Medulla oblongata (tissue), 1 donor: Measurements from ENCODE around the gene PIAS1.
"Not testable (repeated sequence)": the region's sequence is repeated elsewhere in the genome, so short reads cannot be mapped to it uniquely, and the experiment has no call there.

Source experiments
- DNase-seq: peaks from one replicate; pipeline ENCODE4 v3.0.0-alpha.2; 2015; ENCODE audit errors: extremely low spot score

PIAS1 gene

GRCh38 chr15:68114840-68115239, 60.7 kb downstream of the PIAS1 start:
- peak; percentile 9 for DNase-seq

DNA sequence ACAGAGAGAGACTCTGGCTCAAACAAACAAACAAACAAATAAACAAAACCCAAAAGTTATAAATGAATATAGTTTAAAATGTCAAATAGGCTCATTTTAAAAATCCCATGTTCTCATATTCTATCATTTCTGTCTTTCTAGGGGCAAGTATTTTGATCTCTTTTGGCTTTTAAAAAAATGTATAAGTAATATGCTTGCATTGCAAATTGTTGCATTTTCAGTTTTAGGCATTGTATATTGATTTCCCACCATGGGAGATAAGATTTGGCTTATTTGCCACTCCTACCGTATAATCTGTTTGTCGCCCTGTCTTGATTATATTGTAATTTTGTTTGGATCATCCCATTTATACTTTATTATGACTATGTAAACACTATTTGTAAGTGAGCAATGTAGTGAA, 70.6 kb downstream of the PIAS1 start:
- DNase-seq, result no peak

GRCh38 chr15:68126396-68126795, 72.3 kb downstream of the PIAS1 start:
- no peak for DNase-seq

- DNase-seq, result no peak
Measured at GRCh38 chr15:68129072-68129471, 75.0 kb downstream of the PIAS1 start.

- no peak for DNase-seq
Measured at GRCh38 chr15:68130851-68131250, 76.7 kb downstream of the PIAS1 start.

GRCh38 chr15:68137096-68137495, 83.0 kb downstream of the PIAS1 start:
- no peak for DNase-seq

DNA sequence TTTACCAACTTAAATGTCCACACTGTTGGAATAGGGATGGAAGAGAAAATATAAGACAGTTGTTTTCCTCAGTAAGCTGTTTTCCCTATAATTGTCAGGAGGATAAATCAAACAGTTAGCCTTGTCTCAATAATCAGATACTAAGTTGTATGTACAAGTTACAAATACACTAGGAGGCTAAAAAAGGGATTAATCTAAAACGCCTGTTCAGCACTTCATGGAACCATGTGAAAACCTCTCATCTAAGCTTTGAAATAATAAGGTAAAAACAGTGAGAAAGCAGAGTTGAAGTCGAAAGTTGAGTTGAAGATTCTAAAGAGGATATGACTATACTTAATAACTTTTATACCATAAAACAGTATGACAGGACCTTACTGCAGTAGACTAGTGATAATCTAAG, 89.0 kb downstream of the PIAS1 start:
- DNase-seq, result no peak

- no peak for DNase-seq
Measured at GRCh38 chr15:68143785-68144184, 89.7 kb downstream of the PIAS1 start.

GRCh38 chr15:68145706-68146105, 91.6 kb downstream of the PIAS1 start:
- DNase-seq, result no peak

- DNase-seq, result no peak
Measured at GRCh38 chr15:68148039-68148438, 93.9 kb downstream of the PIAS1 start.

DNA sequence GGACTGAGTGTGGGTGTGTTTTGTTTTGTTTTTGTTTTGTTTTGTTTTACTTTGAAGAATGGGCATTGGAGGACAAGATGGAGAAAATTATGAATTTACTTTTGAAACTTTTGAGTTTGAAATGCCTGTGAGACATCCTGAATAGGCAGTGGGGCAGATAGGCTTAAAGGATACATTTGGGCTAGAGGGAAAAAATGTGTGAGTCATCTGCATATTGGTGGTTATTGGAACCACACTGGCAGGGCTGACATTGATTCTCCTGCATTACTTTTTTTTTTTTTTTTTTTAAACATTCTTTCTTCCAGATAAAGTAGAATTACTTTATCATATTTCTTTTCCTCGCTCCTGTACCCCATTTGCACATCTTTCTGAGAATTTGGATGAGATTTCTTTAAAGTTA, 94.9 kb downstream of the PIAS1 start:
- DNase-seq, result no peak

GRCh38 chr15:68150187-68150586, 96.1 kb downstream of the PIAS1 start:
- no peak for DNase-seq

DNA sequence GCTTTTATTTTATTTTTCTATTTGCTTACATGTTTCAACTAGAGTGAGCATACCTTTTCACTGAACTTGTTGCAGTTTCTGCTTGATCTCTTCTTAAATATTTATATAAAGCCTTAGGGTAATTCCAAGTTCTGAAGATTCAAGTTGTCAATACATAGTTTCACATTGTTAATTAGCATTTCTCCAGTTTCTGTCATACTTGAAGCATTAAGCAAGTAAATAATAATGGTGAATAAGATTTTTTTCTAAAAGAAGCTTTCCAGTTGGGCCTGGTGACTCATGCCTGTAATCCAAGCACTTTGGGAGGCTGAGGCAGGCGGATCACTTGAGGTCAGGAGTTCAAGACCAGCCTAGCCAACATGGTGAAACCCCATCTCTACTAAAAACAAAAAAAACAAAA, 97.2 kb downstream of the PIAS1 start:
- DNase-seq, result no peak

DNA sequence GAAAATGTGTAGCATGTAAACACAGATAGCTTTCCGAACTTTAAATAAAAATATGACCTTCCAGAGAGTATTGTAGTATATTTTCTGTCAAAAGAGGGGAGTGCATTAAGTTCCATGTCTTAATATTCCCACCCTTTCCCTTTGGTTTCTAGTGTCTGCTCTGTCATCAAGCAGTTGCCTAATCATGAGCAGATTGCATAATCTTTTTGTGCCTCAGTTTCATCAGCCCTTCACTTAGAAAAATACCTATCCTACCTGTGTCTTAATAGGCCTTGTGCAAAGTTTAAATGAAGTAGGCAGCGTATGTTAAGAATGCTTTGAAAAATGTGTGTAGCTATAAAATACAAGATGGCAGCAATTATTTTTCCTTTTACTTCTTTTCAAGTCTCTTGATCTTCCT, 98.2 kb downstream of the PIAS1 start:
- DNase-seq, result no peak

- DNase-seq, result peak; percentile 76
Measured at GRCh38 chr15:68154923-68155559, 100.9 kb downstream of the PIAS1 start.

DNA sequence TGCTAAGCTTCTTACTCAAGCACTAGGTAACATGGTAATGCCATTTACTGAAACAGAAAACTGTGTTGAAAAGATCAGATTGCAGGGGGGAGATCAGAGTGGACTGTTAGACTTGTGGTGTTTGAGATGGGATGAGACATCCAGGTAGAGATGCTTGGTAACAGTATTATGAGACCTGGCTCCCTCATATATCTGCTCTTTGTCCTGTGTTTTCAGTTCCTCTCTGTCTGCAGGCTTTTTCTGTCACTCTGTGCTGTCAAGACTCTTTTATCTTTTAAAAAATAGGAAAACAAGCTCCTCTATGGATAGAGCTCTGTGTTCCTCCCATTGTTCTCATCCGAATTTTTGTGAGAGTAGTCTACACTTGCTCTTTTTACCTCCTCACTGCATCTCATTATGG, 103.0 kb downstream of the PIAS1 start:
- no peak for DNase-seq

DNA sequence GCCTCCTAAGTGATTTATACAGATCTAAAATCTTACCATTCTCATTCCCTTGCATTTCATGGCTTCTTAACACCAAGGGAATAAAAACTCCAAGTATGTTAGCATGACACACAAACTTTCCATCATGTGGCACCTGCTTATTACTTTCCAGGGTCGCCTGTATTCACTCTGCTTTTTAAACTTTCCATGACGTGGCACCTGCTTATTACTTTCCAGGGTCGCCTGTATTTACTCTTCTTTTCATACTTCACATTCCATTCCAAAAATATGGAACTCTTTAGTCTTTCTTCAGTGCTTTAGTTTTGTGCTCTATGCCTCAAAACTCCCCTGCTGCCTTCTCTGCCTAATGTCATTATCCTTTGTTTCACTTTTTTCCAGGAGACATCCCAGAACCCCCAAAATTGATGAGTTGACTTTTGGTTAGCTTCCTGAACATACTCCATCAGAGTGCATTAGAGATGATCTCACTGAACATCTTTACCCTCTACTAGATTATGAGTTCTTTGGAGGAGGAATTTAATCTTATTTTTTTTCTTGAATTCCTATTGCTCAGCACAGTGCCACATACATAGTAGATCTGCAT, 104.0 kb downstream of the PIAS1 start:
- no peak for DNase-seq

GRCh38 chr15:68163191-68163590, 109.1 kb downstream of the PIAS1 start:
- no peak for DNase-seq

DNA sequence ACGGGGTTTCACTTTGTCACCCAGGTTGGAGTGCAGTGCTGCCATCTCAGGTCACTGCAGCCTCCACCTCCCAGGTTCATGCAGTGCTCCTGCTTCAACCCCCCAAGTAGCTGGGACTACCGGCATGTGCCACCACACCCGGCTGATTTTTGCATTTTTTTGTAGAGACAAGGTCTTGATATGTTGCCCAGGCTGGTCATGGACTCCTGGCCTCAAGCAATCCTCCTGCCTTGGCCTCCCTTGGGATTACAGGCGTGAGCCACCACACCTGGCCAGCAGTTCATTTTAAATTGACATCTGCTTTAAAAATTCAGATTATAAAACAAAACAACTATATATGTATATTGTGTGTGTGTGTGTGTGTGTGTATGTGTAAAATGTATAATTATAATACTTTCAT, 112.7 kb downstream of the PIAS1 start:
- DNase-seq, result no peak

DNA sequence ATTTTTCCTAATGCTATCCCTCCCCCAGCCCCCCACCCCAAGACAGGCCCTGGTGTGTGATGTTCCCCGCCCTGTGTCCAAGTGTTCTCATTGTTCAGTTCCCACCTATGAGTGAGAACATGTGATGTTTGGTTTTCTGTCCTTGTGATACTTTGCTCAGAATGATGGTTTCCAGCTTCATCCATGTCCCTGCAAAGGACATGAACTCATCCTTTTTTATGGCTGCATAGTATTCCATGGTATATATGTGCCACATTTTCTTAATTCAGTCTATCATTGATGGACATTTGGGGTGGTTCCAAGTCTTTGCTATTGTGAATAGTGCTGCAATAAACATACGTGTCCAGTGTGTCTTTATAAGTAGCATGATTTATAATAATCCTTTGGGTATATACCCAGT, 117.9 kb downstream of the PIAS1 start:
- DNase-seq, result not testable (repeated sequence)

- DNase-seq, result no peak
Measured at GRCh38 chr15:68173119-68173518, 119.0 kb downstream of the PIAS1 start.

- no peak for DNase-seq
Measured at GRCh38 chr15:68175526-68175925, 121.4 kb downstream of the PIAS1 start.

DNA sequence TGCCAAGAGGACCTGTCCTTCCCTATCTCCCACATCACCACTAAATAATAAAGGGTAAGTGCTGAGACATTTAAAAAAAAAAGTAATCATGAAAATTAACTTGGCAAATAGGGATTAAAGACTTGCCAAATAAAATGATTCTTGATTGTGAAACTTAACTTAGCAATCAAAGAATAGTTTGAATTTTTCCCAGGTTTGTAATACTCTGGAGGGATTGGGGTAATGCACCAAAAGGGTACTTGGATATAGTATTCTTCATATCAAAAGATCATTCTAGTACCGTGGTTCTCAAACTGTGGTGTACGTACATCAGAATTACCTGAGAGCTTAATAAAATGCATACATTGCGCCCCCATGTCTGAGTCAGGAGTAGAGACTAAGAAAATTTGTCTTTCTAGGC, 122.5 kb downstream of the PIAS1 start:
- no peak for DNase-seq

GRCh38 chr15:68177742-68178141, 123.6 kb downstream of the PIAS1 start:
- DNase-seq, result no peak
